A549 (cell line): ENCODE data around the gene TLR1. TPM values are rescaled to one million over a fixed set of nuclear protein-coding genes. Genes with fewer than 3 reads are reported as not detected.
A peak's percentile ranks its signal among the peaks of the same experiment; 100 is the strongest.

Source experiments
- ATAC-seq, 2 experiments: fragments of 200-7000 bp in 1 of 2; fragments of >200 bp in 1 of 2; cut with Nextera tagmentation in 1 of 2; cut with Tn5 transposase in 1 of 2; 3 replicates each; pipeline versions ENCODE4 v1.8.0 to v1.9.1; 2018 to 2020; ENCODE audit warnings: mild to moderate bottlenecking in 1 of 2, moderate library complexity in 1 of 2
- CTCF ChIA-PET: fragments of 300-600 bp; sonication (Branson Sonifier 250); formaldehyde crosslinking; extraction: SDS; loops from one replicate; lab custom pipeline; 2021; ENCODE audit warnings: antibody characterized with exemption, inconsistent platforms; lab: Yijun Ruan, JAX
- POLR2A ChIA-PET: fragments of 350-600 bp; formaldehyde crosslinking; extraction: SDS; loops from one replicate; lab custom pipeline; 2021; ENCODE audit warnings: antibody characterized with exemption, inconsistent platforms; lab: Yijun Ruan, JAX
- DNase-seq, 2 experiments: peaks; one replicate each; pipeline versions ENCODE4 v3.0.0 to v3.0.0-alpha.2; 2011 to 2016; ENCODE audit warnings: low read depth in 1 of 2, low spot score in 1 of 2
- FAIRE-seq: peaks from 2 replicates; lab custom pipeline; 2011; peaks lifted over from hg19 to GRCh38; lab: Jason Lieb, UNC
- H3K27ac ChIP-seq, 2 experiments: fragments of >200 bp; sonication (Bioruptor Twin); formaldehyde crosslinking; 3 replicates each; pipeline ENCODE4 v1.5.1; 2016 to 2017
- H3K4me1 ChIP-seq: fragments of >200 bp; sonication (Bioruptor Twin); formaldehyde crosslinking; 3 replicates; pipeline ENCODE4 v1.6.1; 2016
- H3K4me2 ChIP-seq: fragments of >200 bp; sonication (Bioruptor Twin); formaldehyde crosslinking; 3 replicates; pipeline ENCODE4 v1.6.1; 2016
- H3K4me3 ChIP-seq: fragments of >200 bp; sonication (Bioruptor Twin); formaldehyde crosslinking; 3 replicates; pipeline ENCODE4 v1.5.1; 2016
- H3K9me3 ChIP-seq: fragments of >200 bp; sonication (Bioruptor Twin); formaldehyde crosslinking; 3 replicates; pipeline ENCODE4 v1.6.1; 2016
- CBX2 ChIP-seq: fragments of 200-600 bp; sonication (generic); IDR thresholded peaks from 2 replicates; pipeline ENCODE4 v1.6.1; 2016; ENCODE audit warnings: low read depth, mild to moderate bottlenecking, borderline replicate concordance
- CEBPB ChIP-seq, 2 experiments: fragments of >200 bp in 1 of 2; sonication (Bioruptor Twin) in 1 of 2; formaldehyde crosslinking in 1 of 2; IDR thresholded peaks; 2 replicates each; pipeline ENCODE4 v1.6.1; 2012 to 2016
- EHMT2 ChIP-seq: fragments of 200-600 bp; sonication (generic); IDR thresholded peaks from 2 replicates; pipeline ENCODE4 v1.6.1; 2016; ENCODE audit warnings: antibody characterized with exemption, low read depth, mild to moderate bottlenecking, moderate library complexity
- FOSL2 ChIP-seq, 2 experiments: fragments of 450-650 bp in 1 of 2; fragments of >200 bp in 1 of 2; sonication (Bioruptor Twin) in 1 of 2; formaldehyde crosslinking; IDR thresholded peaks; 2 replicates each; pipeline versions ENCODE4 v1.5.0 to v1.6.1; 2016 to 2020; ENCODE audit warnings: mild to moderate bottlenecking in 1 of 2, moderate library complexity in 1 of 2
- FOXS1 ChIP-seq: fragments of 250-450 bp; sonication (Bioruptor Pico); IDR thresholded peaks from 2 replicates; pipeline ENCODE4 v1.5.0; 2020; ENCODE audit warnings: mild to moderate bottlenecking, moderate library complexity
- HOXA7 ChIP-seq: fragments of 250-450 bp; sonication (Bioruptor Pico); IDR thresholded peaks from 2 replicates; pipeline ENCODE4 v1.5.0; 2020; ENCODE audit warnings: mild to moderate bottlenecking, moderate library complexity
- MAFK ChIP-seq: fragments of 450-650 bp; IDR thresholded peaks from 2 replicates; pipeline ENCODE4 v1.6.1; 2014; ENCODE audit not compliant: partially characterized antibody
- NPAS2 ChIP-seq: fragments of 250-450 bp; sonication (Bioruptor Pico); IDR thresholded peaks from 2 replicates; pipeline ENCODE4 v1.8.0; 2022; ENCODE audit warnings: mild to moderate bottlenecking, moderate library complexity, borderline replicate concordance
- PHF8 ChIP-seq: fragments of 200-600 bp; sonication (generic); IDR thresholded peaks from 2 replicates; pipeline ENCODE4 v1.6.1; 2016; ENCODE audit warnings: low read depth, mild to moderate bottlenecking, antibody characterized with exemption, moderate library complexity, borderline replicate concordance
- POLR2A ChIP-seq: IDR thresholded peaks from 2 replicates; pipeline ENCODE4 v1.6.1; 2012; ENCODE audit warnings: mild to moderate bottlenecking, low read length
- RFX5 ChIP-seq: fragments of 450-650 bp; IDR thresholded peaks from 2 replicates; pipeline ENCODE4 v1.7.1; 2014; ENCODE audit warnings: antibody characterized with exemption, mild to moderate bottlenecking, moderate library complexity
- ZFP36 ChIP-seq: fragments of 450-650 bp; IDR thresholded peaks from 2 replicates; pipeline ENCODE4 v1.6.1; 2014; ENCODE audit warnings: borderline replicate concordance; ENCODE audit not compliant: partially characterized antibody
- ZNF302 ChIP-seq: fragments of 250-450 bp; sonication (Bioruptor Pico); IDR thresholded peaks from 2 replicates; pipeline ENCODE4 v1.9.0; 2021; ENCODE audit warnings: inconsistent platforms, mild to moderate bottlenecking, moderate library complexity
- WGBS: methylation state at CpG from one replicate; pipeline ENCODE4 v1.1.6; 2017; ENCODE audit errors: missing lambda C conversion rate; 5-methylcytosine and 5-hydroxymethylcytosine counted together
- polyA plus RNA-seq, 4 experiments: library from polyadenylated mRNA; depleted of rRNA in 3 of 4; stranded (reverse); fragments of >200 nt; fragmentation: RNase III in 1 of 4; extraction: RNeasy Plus Mini Kit Qiagen cat#74134 plus additional on column Dnase treatment in 1 of 4; gene quantifications; 2 replicates in 3 of 4; 3 replicates in 1 of 4; pipeline ENCODE4 v1.2.3, GENCODE V29; 2011 to 2017
- TF ChIP-seq, protein P1 (sequence below): IDR thresholded peaks from 2 replicates; pipeline ENCODE4 v1.6.1; 2012; ENCODE audit warnings: low read depth, borderline replicate concordance
- TF ChIP-seq, protein P2 (sequence below): fragments of >200 bp; sonication (Bioruptor Twin); formaldehyde crosslinking; IDR thresholded peaks from 2 replicates; pipeline ENCODE4 v1.6.1; 2016
- TF ChIP-seq, protein P3 (sequence below): fragments of >200 bp; sonication (Bioruptor Twin); formaldehyde crosslinking; IDR thresholded peaks from 3 replicates; pipeline ENCODE4 v1.6.1; 2016

The TLR1 gene
- polyA plus RNA-seq, 2 of the 4 experiments (the other 2 are of a cell fraction), result 0.83 to 2.6 TPM

DNA sequence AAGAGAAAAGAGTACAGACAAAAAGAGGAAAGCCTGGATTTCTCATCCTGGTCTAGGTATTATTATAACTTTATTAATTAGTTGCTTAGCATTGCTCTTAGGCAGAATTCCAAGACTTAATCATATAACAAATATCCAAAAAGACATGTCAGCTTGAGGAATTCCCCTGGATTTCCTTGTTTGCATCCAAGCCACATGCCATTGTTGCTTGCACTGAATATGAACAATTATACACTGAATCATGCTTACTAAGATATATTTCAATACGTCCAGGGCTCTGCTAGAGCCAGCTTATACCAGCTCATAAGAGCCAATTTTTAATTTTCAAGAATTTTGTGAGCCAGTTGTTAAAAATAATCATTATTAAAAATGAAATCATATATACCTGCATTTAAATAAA lies 16.3 kb downstream of the TLR1 start:
- H3K4me2 ChIP-seq, result peak overlapping the region; percentile 70
- 0 out of 2 replicates have a peak, but pooled peaks have one; percentile 8 for TF ChIP-seq FOSL2 (IDR thresholded peaks at IDR 0.05)
- peak; percentile 50; the same call in 1 of the 2 replicates for TF ChIP-seq FOSL2 (CRISPR knock-in tag; IDR thresholded peaks at IDR 0.05)
- no peak for TF ChIP-seq POLR2A
- peak; percentile 76 for TF ChIP-seq MAFK
- no peak for TF ChIP-seq HOXA7 (CRISPR knock-in tag)
- TF ChIP-seq, all 56 proteins: peak for 2
- Histone ChIP-seq H3K9me3 (peaks cover 7% of the 10 kb centered on the region; the same call in 1 of the 3 replicates), H3K4me3 (no peak overlapping the region), H3K27ac (peak overlapping the region; percentile 60 to 83; a peak in 5 of 6 replicates), H3K4me1 (peaks cover 20% of the 10 kb centered on the region)
- DNase-seq (peak; percentile 26 to 70), FAIRE-seq (no peak), ATAC-seq (peak; percentile 68 to 92; a peak in 5 of 6 replicates)
- POLR2A ChIA-PET, result no interaction called here
- 0% methylated on average over 1 of the region's 1 CpG for WGBS
- CTCF ChIA-PET, result interaction anchor here (2.1 kb wide), 1 partner anchor 29 kb away, joined by 6 read pairs; no protein-coding TSS in a partner anchor

DNA sequence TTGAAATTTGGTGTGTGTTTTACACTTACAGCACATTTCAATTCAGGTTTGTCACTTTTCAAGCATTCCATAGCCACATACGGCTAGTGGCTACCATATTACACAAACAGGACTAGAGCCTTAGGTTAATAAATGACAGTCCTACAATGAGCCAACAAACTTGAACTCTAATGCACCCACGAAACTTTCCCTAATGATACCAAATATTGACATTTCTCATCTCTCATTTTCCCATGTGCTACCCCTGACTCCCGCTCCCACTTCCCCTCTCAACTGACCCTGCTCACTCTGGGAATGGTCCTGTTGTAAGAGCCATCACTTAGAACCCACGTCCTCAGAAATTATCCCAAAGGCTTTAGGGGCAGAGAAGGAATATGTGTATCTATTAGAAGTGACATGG lies 16.9 kb downstream of the TLR1 start:
- peaks cover 7% of the 10 kb centered on the region; the same call in 1 of the 3 replicates for H3K9me3 ChIP-seq
- H3K4me1 ChIP-seq, result peaks cover 20% of the 10 kb centered on the region
- ChIA-PET POLR2A (no interaction called here), CTCF (no interaction called here)
- H3K4me3 ChIP-seq, result no peak overlapping the region
- H3K4me2 ChIP-seq, result peak overlapping the region; percentile 70
- FAIRE-seq, result peak; percentile 68
- TF ChIP-seq CBX2, result no peak
- peak in 1 of 2 experiments; percentile 38; a peak in 2 of 4 replicates for TF ChIP-seq CEBPB (IDR thresholded peaks at IDR 0.05)
- peak; percentile 49 to 78 for DNase-seq
- peak overlapping the region; percentile 60 to 83; a peak in 5 of 6 replicates for H3K27ac ChIP-seq
- 0% methylated on average over 4 of the region's 4 CpGs for WGBS
- peak; percentile 68 to 87; a peak in 5 of 6 replicates for ATAC-seq

DNA sequence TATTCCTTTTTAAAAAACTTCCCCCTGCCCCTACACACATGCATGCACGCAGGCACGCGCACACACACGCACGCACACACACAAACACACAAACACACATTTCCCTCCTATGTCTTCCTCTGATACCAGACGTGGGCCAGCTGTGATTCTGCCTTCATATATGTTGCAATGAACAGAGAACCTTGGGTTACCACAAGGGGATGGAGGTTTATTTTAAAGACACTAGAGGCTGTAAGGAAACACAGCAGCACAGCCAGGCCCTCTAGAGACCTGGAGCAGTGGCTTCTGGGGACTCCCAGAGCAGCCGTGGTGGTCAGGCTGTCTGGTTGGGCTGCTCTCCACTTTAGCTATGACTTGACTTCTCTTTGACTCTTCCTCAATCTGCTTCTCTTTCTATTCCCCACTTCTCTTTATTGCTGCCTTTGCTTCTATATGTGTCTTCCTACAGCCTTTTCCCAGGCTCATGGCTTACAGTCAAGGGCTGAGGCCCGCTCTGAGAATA lies 18.6 kb downstream of the TLR1 start:
- ChIA-PET CTCF (interaction anchor here (0.8 to 4.7 kb wide), 6 partner anchors 9 to 606 kb away, joined by 4 to 41 read pairs (median 4); partner anchors contain the start of gene TLR1), POLR2A (no interaction called here)
- no peak for ATAC-seq
- Histone ChIP-seq H3K4me1 (peaks cover 20% of the 10 kb centered on the region), H3K4me2 (no peak overlapping the region), H3K4me3 (no peak overlapping the region), H3K27ac (peak overlapping the region in 1 of 2 experiments; percentile 68; a peak in 2 of 6 replicates), H3K9me3 (peaks cover 7% of the 10 kb centered on the region; the same call in 1 of the 3 replicates)
- no peak for DNase-seq
- WGBS, result 94% methylated on average over 8 of the region's 8 CpGs
- no peak for TF ChIP-seq FOXS1 (CRISPR knock-in tag)
- TF ChIP-seq PHF8, result no peak
- TF ChIP-seq, protein P1, sequence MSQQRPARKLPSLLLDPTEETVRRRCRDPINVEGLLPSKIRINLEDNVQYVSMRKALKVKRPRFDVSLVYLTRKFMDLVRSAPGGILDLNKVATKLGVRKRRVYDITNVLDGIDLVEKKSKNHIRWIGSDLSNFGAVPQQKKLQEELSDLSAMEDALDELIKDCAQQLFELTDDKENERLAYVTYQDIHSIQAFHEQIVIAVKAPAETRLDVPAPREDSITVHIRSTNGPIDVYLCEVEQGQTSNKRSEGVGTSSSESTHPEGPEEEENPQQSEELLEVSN, result no peak
- TF ChIP-seq NPAS2, result no peak
- TF ChIP-seq, protein P2, sequence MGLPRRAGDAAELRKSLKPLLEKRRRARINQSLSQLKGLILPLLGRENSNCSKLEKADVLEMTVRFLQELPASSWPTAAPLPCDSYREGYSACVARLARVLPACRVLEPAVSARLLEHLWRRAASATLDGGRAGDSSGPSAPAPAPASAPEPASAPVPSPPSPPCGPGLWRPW, result no peak
- TF ChIP-seq, protein P3, sequence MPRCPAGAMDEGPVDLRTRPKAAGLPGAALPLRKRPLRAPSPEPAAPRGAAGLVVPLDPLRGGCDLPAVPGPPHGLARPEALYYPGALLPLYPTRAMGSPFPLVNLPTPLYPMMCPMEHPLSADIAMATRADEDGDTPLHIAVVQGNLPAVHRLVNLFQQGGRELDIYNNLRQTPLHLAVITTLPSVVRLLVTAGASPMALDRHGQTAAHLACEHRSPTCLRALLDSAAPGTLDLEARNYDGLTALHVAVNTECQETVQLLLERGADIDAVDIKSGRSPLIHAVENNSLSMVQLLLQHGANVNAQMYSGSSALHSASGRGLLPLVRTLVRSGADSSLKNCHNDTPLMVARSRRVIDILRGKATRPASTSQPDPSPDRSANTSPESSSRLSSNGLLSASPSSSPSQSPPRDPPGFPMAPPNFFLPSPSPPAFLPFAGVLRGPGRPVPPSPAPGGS, result no peak
- no peak for TF ChIP-seq ZNF302 (CRISPR knock-in tag)
- TF ChIP-seq RFX5, result no peak
- no peak for TF ChIP-seq EHMT2
- no peak for TF ChIP-seq ZFP36
- no peak for FAIRE-seq
